Right lung (tissue), 5 donors: Measurements from ENCODE around the gene ANAPC5. TPM values are rescaled to one million over a fixed set of nuclear protein-coding genes. Genes with fewer than 3 reads are reported as not detected.
"Not testable (repeated sequence)": the region's sequence is repeated elsewhere in the genome, so short reads cannot be mapped to it uniquely, and the experiment has no call there.

Source experiments
- DNase-seq, 2 donors: peaks; one replicate each; pipeline ENCODE4 v3.0.0-alpha.2; 2013
- polyA plus RNA-seq, 5 donors: library from polyadenylated mRNA; unstranded; fragments of 120-200 nt; gene quantifications; one replicate each; pipeline versions ENCODE4 v1.2.1 to v1.2.3, GENCODE V29; 2013; ENCODE audit warnings: inconsistent platforms in 1 of 5, low replicate concordance in 1 of 5; ENCODE audit not compliant: insufficient read length in 5 of 5, insufficient read depth in 1 of 5

Gene ANAPC5
- polyA plus RNA-seq, 5 donors: 143 to 198 (median 170) TPM

GRCh38 chr12:121374945-121375584 lies 22.9 kb upstream of the ANAPC5 start:
- DNase-seq: not testable (repeated sequence)

DNA sequence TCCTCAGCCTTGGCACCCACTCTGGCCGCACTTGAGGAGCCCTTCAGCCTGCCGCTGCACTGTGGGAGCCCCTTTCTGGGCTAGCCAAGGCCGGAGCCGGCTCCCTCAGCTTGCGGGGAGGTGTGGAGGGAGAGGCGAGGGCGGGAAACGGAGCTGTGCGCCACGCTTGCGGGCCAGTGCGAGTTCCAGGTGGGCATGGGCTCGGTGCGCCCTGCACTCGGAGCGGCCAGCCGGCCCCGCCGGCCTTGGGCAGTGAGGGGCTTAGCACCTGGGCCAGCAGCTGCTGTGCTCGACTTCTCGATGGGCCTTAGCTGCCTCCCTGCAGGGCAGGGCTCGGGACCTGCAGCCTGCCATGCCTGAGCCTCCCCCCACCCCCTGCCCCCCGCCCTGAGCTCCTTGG lies 22.1 kb upstream of the ANAPC5 start:
- not testable (repeated sequence) for DNase-seq

GRCh38 chr12:121373755-121374154 lies 21.5 kb upstream of the ANAPC5 start:
- DNase-seq: no peak

GRCh38 chr12:121371404-121371803 lies 19.2 kb upstream of the ANAPC5 start:
- DNase-seq: no peak

- DNase-seq: no peak
Observed at GRCh38 chr12:121366063-121366459, 13.8 kb upstream of the ANAPC5 start.

DNA sequence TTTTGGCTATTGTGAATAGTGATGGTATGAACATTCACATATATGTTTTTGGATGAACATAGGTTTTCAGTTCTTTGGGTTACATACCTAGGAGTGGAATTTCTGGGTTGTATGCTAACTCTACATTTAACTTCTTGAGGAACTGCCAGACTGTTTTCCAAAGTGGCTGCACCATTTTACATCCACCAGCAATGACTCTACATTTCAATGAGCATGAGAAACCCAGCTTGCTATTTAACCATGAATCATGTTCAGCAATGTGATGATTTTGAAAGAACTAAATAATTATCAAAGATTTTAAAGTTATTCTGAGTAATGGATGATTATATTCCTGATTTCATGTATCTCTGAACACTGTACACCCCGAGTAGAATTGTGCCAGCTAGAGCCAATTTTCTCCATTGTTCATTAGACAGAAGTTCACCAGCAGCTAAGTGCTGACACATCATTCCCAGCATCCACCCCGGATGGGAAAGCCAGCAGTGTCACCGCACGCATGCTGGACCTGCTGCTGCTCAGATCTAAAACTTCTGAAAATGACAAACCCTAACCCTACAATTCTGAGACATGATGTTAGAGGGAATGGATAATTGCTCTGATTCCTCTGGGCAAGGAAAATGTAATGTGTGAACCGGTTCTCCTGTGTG lies 13.3 kb upstream of the ANAPC5 start:
- no peak for DNase-seq

- no peak for DNase-seq
Observed at GRCh38 chr12:121364683-121365121, 12.5 kb upstream of the ANAPC5 start.

GRCh38 chr12:121358073-121358472 lies 5.9 kb upstream of the ANAPC5 start:
- no peak for DNase-seq

DNA sequence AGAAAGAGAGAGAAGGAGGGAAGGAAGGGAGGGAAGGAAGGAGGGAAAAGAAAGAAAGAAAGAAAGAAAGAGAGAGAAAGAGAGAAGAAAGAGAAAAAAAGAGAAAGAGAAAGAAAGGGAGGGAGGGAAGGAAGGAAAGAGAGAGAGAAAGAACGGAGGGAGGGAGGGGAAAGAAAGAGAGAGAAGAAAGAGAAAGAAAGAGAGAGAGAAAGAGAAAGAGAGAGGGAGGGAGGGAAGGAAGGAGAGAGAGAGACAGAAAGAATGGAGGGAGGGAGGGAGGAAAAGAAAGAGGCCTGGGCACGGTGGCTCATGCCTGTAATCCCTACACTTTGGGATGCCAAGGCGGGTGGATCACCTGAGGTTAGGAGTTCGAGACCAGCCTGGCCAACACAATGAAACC lies 5.1 kb upstream of the ANAPC5 start:
- DNase-seq: no peak

GRCh38 chr12:121356657-121357056 lies 4.4 kb upstream of the ANAPC5 start:
- DNase-seq: no peak

GRCh38 chr12:121355818-121356217 lies 3.6 kb upstream of the ANAPC5 start:
- no peak for DNase-seq

- DNase-seq: no peak
Observed at GRCh38 chr12:121352682-121353018, 439 bp upstream of the ANAPC5 start.

GRCh38 chr12:121346747-121347146 lies 5.5 kb downstream of the ANAPC5 start:
- no peak for DNase-seq

- DNase-seq: no peak
Observed at GRCh38 chr12:121345151-121345815, 6.9 kb downstream of the ANAPC5 start.

DNA sequence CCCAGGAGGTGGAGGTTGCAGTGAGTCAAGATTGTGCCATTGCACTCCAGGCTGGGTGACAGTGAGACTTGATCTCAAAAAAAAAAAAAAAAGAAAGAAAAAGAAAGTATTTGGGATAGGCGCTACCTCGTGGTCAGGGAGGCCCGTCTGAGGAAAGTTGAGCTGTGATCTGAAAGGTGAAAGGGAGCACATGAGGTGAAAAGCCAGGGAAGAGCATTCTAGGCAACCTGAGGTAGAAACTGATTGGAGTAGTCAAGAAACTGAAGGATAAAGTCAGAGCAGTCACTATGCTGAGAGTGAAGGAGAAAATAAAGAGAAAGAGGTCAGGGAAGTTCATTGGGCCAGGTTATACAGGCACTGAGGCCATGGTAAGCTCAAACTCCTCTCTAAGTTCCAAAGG lies 7.7 kb downstream of the ANAPC5 start:
- no peak for DNase-seq

GRCh38 chr12:121337416-121337815 lies 14.8 kb downstream of the ANAPC5 start:
- DNase-seq: no peak

- peak; percentile 21 to 27 for DNase-seq
Observed at GRCh38 chr12:121334513-121335343, 17.5 kb downstream of the ANAPC5 start.

DNA sequence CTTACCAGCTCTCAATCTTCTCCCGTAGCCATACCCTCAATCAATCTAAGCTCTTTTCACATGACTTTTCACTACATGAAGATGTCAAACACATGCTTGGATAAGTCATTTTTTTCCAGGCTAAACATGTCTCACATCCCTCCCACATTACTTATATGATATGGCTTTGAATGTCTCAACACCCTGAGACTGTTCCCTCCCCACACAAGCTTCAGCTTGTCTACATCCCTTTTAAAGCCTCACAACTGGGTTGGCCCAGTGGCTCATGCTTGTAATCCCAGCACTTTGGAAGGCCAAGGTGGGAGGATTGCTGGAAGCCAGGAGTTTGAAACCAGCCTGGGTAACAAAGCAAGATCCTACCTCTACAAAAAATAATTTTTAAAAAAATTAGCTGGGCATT lies 18.5 kb downstream of the ANAPC5 start:
- no peak for DNase-seq

DNA sequence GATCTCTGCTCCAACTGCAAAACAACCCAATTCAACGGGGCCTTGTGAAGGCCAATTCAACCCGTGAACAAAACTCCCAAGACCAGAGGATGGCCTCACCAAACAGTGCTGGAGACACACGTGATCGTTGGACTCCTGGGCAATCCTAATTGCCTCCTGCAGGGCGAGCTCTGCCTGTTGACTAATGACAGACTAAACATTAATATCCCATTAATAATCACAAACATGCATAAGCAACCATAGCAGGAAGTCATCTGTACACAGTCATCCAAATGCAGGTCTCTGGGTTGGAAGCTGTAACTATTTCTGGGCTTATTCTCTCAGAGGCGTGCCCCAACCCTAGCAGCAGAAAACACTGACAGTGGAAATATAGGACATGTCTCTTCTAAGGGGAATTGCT lies 21.0 kb downstream of the ANAPC5 start:
- DNase-seq: no peak

GRCh38 chr12:121330692-121331091 lies 21.5 kb downstream of the ANAPC5 start:
- DNase-seq: no peak

DNA sequence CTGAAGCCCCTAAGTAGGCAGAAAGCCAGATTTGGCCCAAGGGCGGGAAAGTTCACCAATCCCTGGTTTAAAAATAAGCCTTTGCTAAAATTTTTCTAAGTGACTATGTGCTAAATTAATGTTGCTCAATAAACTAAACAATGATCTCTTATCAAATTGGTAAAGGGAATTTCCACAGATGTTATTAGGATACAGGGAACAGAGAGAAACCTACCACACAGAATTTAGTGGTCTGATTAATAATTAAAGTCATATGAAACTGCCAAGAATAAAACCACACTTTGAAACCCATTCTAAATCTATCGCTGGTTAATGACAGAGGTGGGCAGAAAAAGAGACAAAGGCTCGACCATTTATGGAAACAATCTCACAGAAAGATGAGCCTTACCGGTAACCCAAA lies 22.0 kb downstream of the ANAPC5 start:
- no peak for DNase-seq

DNA sequence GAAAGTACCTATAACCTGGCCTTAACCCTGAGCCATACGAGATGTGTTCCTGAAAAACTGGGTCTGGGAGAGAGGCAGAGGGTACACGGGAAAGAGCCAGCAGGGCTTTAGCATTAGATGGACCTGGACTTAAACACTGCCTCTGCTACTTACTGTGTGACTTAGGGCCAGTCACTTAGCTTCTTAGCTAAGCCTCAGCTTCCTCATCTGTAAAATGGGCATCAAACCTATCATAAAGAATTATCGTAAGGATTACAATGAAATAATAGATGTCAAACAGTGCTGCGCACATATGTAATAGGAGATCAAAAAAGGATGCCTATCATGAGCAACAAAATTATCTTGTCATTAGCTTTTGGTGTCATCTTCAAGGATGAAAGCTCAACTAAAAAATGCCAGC lies 23.6 kb downstream of the ANAPC5 start:
- no peak for DNase-seq
